A549 (cell line): Measurements from ENCODE around the gene SLC26A3. TPM values are rescaled to one million over a fixed set of nuclear protein-coding genes. Genes with fewer than 3 reads are reported as not detected.

ENCODE experiments used
- ATAC-seq, 2 experiments: fragments of 200-7000 bp in 1 of 2; fragments of >200 bp in 1 of 2; cut with Nextera tagmentation in 1 of 2; cut with Tn5 transposase in 1 of 2; 3 replicates each; pipeline versions ENCODE4 v1.8.0 to v1.9.1; 2018 to 2020; ENCODE audit warnings: mild to moderate bottlenecking in 1 of 2, moderate library complexity in 1 of 2
- CTCF ChIA-PET: fragments of 300-600 bp; sonication (Branson Sonifier 250); formaldehyde crosslinking; extraction: SDS; loops from one replicate; lab custom pipeline; 2021; ENCODE audit warnings: antibody characterized with exemption, inconsistent platforms; lab: Yijun Ruan, JAX
- POLR2A ChIA-PET: fragments of 350-600 bp; formaldehyde crosslinking; extraction: SDS; loops from one replicate; lab custom pipeline; 2021; ENCODE audit warnings: antibody characterized with exemption, inconsistent platforms; lab: Yijun Ruan, JAX
- DNase-seq, 2 experiments: peaks; one replicate each; pipeline versions ENCODE4 v3.0.0 to v3.0.0-alpha.2; 2011 to 2016; ENCODE audit warnings: low read depth in 1 of 2, low spot score in 1 of 2
- FAIRE-seq: peaks from 2 replicates; lab custom pipeline; 2011; peaks lifted over from hg19 to GRCh38; lab: Jason Lieb, UNC
- H3K27ac ChIP-seq, 2 experiments: fragments of >200 bp; sonication (Bioruptor Twin); formaldehyde crosslinking; 3 replicates each; pipeline ENCODE4 v1.5.1; 2016 to 2017
- H3K4me1 ChIP-seq: fragments of >200 bp; sonication (Bioruptor Twin); formaldehyde crosslinking; 3 replicates; pipeline ENCODE4 v1.6.1; 2016
- H3K4me2 ChIP-seq: fragments of >200 bp; sonication (Bioruptor Twin); formaldehyde crosslinking; 3 replicates; pipeline ENCODE4 v1.6.1; 2016
- H3K4me3 ChIP-seq: fragments of >200 bp; sonication (Bioruptor Twin); formaldehyde crosslinking; 3 replicates; pipeline ENCODE4 v1.5.1; 2016
- H3K9me3 ChIP-seq: fragments of >200 bp; sonication (Bioruptor Twin); formaldehyde crosslinking; 3 replicates; pipeline ENCODE4 v1.6.1; 2016
- BHLHE40 ChIP-seq: IDR thresholded peaks from 2 replicates; pipeline ENCODE4 v1.6.1; 2012; ENCODE audit warnings: low read depth, low read length, inconsistent platforms
- CBX8 ChIP-seq: fragments of 200-600 bp; sonication (generic); IDR thresholded peaks from 2 replicates; pipeline ENCODE4 v1.6.1; 2016
- EHMT2 ChIP-seq: fragments of 200-600 bp; sonication (generic); IDR thresholded peaks from 2 replicates; pipeline ENCODE4 v1.6.1; 2016; ENCODE audit warnings: antibody characterized with exemption, low read depth, mild to moderate bottlenecking, moderate library complexity
- EP300 ChIP-seq, 2 experiments: fragments of >200 bp; sonication (Bioruptor Twin); formaldehyde crosslinking; IDR thresholded peaks; 2 replicates in 1 of 2; 3 replicates in 1 of 2; pipeline ENCODE4 v1.6.1; 2016 to 2017
- FOSB ChIP-seq: fragments of 250-450 bp; sonication (Bioruptor Pico); IDR thresholded peaks from 2 replicates; pipeline ENCODE4 v1.5.0; 2020; ENCODE audit warnings: mild to moderate bottlenecking, moderate library complexity
- GATA3 ChIP-seq: IDR thresholded peaks from 2 replicates; pipeline ENCODE4 v1.6.1; 2012; ENCODE audit warnings: borderline replicate concordance
- HDAC2 ChIP-seq: fragments of 200-600 bp; sonication (generic); IDR thresholded peaks from 2 replicates; pipeline ENCODE4 v1.6.1; 2016
- HOXA7 ChIP-seq: fragments of 250-450 bp; sonication (Bioruptor Pico); IDR thresholded peaks from 2 replicates; pipeline ENCODE4 v1.5.0; 2020; ENCODE audit warnings: mild to moderate bottlenecking, moderate library complexity
- JUN ChIP-seq, 2 experiments: fragments of >200 bp; sonication (Bioruptor Twin); formaldehyde crosslinking; IDR thresholded peaks; 2 replicates in 1 of 2; 3 replicates in 1 of 2; pipeline ENCODE4 v1.6.1; 2016 to 2017
- NFE2L2 ChIP-seq: fragments of 150-350 bp; conservative IDR thresholded peaks from 2 replicates; pipeline ENCODE4 v1.6.1; 2014; ENCODE audit warnings: low read length
- POLR2A ChIP-seq: IDR thresholded peaks from 2 replicates; pipeline ENCODE4 v1.6.1; 2012; ENCODE audit warnings: mild to moderate bottlenecking, low read length
- RAD21 ChIP-seq, 2 experiments: fragments of >200 bp in 1 of 2; sonication (Bioruptor Twin) in 1 of 2; formaldehyde crosslinking in 1 of 2; IDR thresholded peaks in 1 of 2; conservative IDR thresholded peaks in 1 of 2; 2 replicates in 1 of 2; 3 replicates in 1 of 2; pipeline ENCODE4 v1.6.1; 2012 to 2018; ENCODE audit warnings: inconsistent platforms in 1 of 2
- RNF2 ChIP-seq: fragments of 200-600 bp; sonication (generic); IDR thresholded peaks from 2 replicates; pipeline ENCODE4 v1.6.1; 2016; ENCODE audit warnings: low read depth, mild to moderate bottlenecking, antibody characterized with exemption, moderate library complexity, borderline replicate concordance
- TFCP2L1 ChIP-seq: fragments of 250-450 bp; sonication (Bioruptor Pico); IDR thresholded peaks from 2 replicates; pipeline ENCODE4 v1.5.0; 2021; ENCODE audit warnings: mild to moderate bottlenecking
- ZFP36 ChIP-seq: fragments of 450-650 bp; IDR thresholded peaks from 2 replicates; pipeline ENCODE4 v1.6.1; 2014; ENCODE audit warnings: borderline replicate concordance; ENCODE audit not compliant: partially characterized antibody
- ZNF302 ChIP-seq: fragments of 250-450 bp; sonication (Bioruptor Pico); IDR thresholded peaks from 2 replicates; pipeline ENCODE4 v1.9.0; 2021; ENCODE audit warnings: inconsistent platforms, mild to moderate bottlenecking, moderate library complexity
- ZSCAN20 ChIP-seq: fragments of 250-450 bp; sonication (Bioruptor Pico); IDR thresholded peaks from 2 replicates; pipeline ENCODE4 v1.8.0; 2022; ENCODE audit warnings: mild to moderate bottlenecking, moderate library complexity
- WGBS: methylation state at CpG from one replicate; pipeline ENCODE4 v1.1.6; 2017; ENCODE audit errors: missing lambda C conversion rate; 5-methylcytosine and 5-hydroxymethylcytosine counted together
- polyA plus RNA-seq, 4 experiments: library from polyadenylated mRNA; depleted of rRNA in 3 of 4; stranded (reverse); fragments of >200 nt; fragmentation: RNase III in 1 of 4; extraction: RNeasy Plus Mini Kit Qiagen cat#74134 plus additional on column Dnase treatment in 1 of 4; gene quantifications; 2 replicates in 3 of 4; 3 replicates in 1 of 4; pipeline ENCODE4 v1.2.3, GENCODE V29; 2011 to 2017
- TF ChIP-seq, protein P1 (sequence below): fragments of 250-450 bp; sonication (Bioruptor Pico); IDR thresholded peaks from 2 replicates; pipeline ENCODE4 v1.5.0; 2021; ENCODE audit warnings: mild to moderate bottlenecking, moderate library complexity, borderline replicate concordance
- TF ChIP-seq, protein P2 (sequence below): IDR thresholded peaks from 2 replicates; pipeline ENCODE4 v1.6.1; 2012; ENCODE audit warnings: low read depth, borderline replicate concordance
- TF ChIP-seq, protein P3 (sequence below): IDR thresholded peaks from 2 replicates; pipeline ENCODE4 v1.6.1; 2012
- TF ChIP-seq, protein P4 (sequence below): fragments of 200-600 bp; sonication (generic); IDR thresholded peaks from 2 replicates; pipeline ENCODE4 v1.6.1; 2016; ENCODE audit warnings: antibody characterized with exemption, mild to moderate bottlenecking, moderate library complexity
- TF ChIP-seq, protein P5 (sequence below): fragments of 150-350 bp; IDR thresholded peaks from 2 replicates; pipeline ENCODE4 v1.6.1; 2014; ENCODE audit warnings: low read depth, mild to moderate bottlenecking, low read length
- TF ChIP-seq, protein P6 (sequence below): fragments of >200 bp; sonication (Bioruptor Twin); formaldehyde crosslinking; IDR thresholded peaks from 3 replicates; pipeline ENCODE4 v1.5.1; 2016
- TF ChIP-seq, protein P7 (sequence below): fragments of >200 bp; sonication (Bioruptor Twin); formaldehyde crosslinking; IDR thresholded peaks from 2 replicates; pipeline ENCODE4 v1.6.1; 2016

Gene SLC26A3
- polyA plus RNA-seq, 2 of the 4 experiments (the other 2 are of a cell fraction), result not detected

DNA sequence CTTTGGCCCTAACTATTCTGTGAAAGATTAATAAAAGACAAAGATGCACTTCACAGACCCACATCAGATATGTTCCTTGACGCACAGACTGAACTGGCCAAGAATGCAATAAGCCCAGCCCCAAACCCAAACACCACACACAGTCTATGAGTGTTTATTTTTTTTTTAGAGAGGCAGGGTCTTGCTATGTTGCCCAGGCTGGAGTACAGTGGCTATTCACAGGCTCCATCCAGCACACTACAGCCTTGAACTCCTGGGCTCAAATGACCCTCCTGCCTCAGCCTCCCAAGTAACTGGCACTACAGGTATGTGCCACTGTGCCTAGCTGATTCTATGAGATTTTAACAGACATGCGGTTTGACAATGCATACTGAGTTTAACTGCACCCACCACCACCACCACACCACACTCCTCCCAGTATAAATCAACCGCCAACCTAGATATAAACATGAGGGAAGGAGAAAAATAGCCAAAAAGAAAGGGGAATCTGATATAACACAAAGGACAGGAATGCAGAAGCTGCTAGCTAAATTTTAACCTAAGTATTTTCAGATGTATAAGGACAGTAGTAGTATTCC is 35.1 kb upstream of the SLC26A3 start:
- H3K4me2 ChIP-seq, result no peak overlapping the region
- TF ChIP-seq EHMT2 (no peak), GATA3 (no peak), FOSB (CRISPR knock-in tag) (no peak), ZNF302 (CRISPR knock-in tag) (no peak), BHLHE40 (no peak), HOXA7 (CRISPR knock-in tag) (no peak), JUN (IDR thresholded peaks at IDR 0.05) (no peak), EP300 (IDR thresholded peaks at IDR 0.05) (no peak), CBX8 (no peak), NFE2L2 (no peak), HDAC2 (no peak)
- TF ChIP-seq, protein P1, sequence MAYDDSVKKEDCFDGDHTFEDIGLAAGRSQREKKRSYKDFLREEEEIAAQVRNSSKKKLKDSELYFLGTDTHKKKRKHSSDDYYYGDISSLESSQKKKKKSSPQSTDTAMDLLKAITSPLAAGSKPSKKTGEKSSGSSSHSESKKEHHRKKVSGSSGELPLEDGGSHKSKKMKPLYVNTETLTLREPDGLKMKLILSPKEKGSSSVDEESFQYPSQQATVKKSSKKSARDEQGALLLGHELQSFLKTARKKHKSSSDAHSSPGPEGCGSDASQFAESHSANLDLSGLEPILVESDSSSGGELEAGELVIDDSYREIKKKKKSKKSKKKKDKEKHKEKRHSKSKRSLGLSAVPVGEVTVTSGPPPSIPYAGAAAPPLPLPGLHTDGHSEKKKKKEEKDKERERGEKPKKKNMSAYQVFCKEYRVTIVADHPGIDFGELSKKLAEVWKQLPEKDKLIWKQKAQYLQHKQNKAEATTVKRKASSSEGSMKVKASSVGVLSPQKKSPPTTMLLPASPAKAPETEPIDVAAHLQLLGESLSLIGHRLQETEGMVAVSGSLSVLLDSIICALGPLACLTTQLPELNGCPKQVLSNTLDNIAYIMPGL (CRISPR knock-in tag), result no peak
- TF ChIP-seq, protein P2, sequence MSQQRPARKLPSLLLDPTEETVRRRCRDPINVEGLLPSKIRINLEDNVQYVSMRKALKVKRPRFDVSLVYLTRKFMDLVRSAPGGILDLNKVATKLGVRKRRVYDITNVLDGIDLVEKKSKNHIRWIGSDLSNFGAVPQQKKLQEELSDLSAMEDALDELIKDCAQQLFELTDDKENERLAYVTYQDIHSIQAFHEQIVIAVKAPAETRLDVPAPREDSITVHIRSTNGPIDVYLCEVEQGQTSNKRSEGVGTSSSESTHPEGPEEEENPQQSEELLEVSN, result no peak
- H3K27ac ChIP-seq, result no peak overlapping the region
- CTCF ChIA-PET, result interaction anchor here (0.6 to 1.4 kb wide), 4 partner anchors 37 to 1362 kb away, joined by 3 to 4 read pairs (median 3); no protein-coding TSS in a partner anchor
- H3K9me3 ChIP-seq, result no peaks in the 10 kb centered on the region
- WGBS, result 66% methylated on average over 3 of the region's 3 CpGs
- DNase-seq (no peak), FAIRE-seq (no peak), ATAC-seq (no peak)
- H3K4me3 ChIP-seq, result no peak overlapping the region
- POLR2A ChIA-PET, result no interaction called here
- H3K4me1 ChIP-seq, result peaks cover 10% of the 10 kb centered on the region

DNA sequence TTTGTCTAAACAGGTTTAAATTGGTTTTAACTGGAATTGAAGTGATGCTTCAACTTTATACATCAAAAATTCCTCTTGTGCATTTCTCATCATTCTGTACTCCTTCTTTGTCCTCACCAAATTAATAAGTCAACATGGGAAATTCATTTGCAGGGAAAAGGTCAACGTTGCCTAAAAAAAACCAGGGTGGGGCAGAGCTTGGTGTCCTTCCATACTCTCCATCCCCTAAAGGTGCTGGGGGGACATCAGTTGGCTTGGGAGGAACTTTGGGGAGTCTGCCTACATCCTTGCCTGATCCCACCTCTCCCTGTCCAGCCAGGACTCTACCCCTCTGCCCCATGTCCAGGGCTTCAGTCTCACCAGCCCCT is 34.1 kb upstream of the SLC26A3 start:
- no peak for DNase-seq
- no peak overlapping the region for H3K4me2 ChIP-seq
- H3K27ac ChIP-seq, result no peak overlapping the region
- H3K9me3 ChIP-seq, result no peaks in the 10 kb centered on the region
- ATAC-seq, result no peak; a peak in 1 of 6 replicates
- peaks cover 10% of the 10 kb centered on the region for H3K4me1 ChIP-seq
- CTCF ChIA-PET, result interaction anchor here (1.0 to 1.4 kb wide), 4 partner anchors 13 to 94 kb away, joined by 3 read pairs; no protein-coding TSS in a partner anchor
- POLR2A ChIA-PET, result no interaction called here
- H3K4me3 ChIP-seq, result no peak overlapping the region
- 40% methylated on average over 1 of the region's 1 CpG for WGBS
- FAIRE-seq, result no peak
- TF ChIP-seq, protein P3, sequence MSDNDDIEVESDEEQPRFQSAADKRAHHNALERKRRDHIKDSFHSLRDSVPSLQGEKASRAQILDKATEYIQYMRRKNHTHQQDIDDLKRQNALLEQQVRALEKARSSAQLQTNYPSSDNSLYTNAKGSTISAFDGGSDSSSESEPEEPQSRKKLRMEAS, result no peak
- TF ChIP-seq TFCP2L1 (CRISPR knock-in tag), result no peak
- TF ChIP-seq, protein P4, sequence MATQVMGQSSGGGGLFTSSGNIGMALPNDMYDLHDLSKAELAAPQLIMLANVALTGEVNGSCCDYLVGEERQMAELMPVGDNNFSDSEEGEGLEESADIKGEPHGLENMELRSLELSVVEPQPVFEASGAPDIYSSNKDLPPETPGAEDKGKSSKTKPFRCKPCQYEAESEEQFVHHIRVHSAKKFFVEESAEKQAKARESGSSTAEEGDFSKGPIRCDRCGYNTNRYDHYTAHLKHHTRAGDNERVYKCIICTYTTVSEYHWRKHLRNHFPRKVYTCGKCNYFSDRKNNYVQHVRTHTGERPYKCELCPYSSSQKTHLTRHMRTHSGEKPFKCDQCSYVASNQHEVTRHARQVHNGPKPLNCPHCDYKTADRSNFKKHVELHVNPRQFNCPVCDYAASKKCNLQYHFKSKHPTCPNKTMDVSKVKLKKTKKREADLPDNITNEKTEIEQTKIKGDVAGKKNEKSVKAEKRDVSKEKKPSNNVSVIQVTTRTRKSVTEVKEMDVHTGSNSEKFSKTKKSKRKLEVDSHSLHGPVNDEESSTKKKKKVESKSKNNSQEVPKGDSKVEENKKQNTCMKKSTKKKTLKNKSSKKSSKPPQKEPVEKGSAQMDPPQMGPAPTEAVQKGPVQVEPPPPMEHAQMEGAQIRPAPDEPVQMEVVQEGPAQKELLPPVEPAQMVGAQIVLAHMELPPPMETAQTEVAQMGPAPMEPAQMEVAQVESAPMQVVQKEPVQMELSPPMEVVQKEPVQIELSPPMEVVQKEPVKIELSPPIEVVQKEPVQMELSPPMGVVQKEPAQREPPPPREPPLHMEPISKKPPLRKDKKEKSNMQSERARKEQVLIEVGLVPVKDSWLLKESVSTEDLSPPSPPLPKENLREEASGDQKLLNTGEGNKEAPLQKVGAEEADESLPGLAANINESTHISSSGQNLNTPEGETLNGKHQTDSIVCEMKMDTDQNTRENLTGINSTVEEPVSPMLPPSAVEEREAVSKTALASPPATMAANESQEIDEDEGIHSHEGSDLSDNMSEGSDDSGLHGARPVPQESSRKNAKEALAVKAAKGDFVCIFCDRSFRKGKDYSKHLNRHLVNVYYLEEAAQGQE, result no peak
- TF ChIP-seq ZSCAN20 (CRISPR knock-in tag), result no peak
- TF ChIP-seq, protein P5, sequence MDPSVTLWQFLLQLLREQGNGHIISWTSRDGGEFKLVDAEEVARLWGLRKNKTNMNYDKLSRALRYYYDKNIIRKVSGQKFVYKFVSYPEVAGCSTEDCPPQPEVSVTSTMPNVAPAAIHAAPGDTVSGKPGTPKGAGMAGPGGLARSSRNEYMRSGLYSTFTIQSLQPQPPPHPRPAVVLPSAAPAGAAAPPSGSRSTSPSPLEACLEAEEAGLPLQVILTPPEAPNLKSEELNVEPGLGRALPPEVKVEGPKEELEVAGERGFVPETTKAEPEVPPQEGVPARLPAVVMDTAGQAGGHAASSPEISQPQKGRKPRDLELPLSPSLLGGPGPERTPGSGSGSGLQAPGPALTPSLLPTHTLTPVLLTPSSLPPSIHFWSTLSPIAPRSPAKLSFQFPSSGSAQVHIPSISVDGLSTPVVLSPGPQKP, result no peak
- TF ChIP-seq RAD21 (conservative IDR thresholded peaks at IDR 0.05 in 1 of 2, IDR thresholded peaks at IDR 0.05 in 1 of 2), result no peak
- TF ChIP-seq, protein P6, sequence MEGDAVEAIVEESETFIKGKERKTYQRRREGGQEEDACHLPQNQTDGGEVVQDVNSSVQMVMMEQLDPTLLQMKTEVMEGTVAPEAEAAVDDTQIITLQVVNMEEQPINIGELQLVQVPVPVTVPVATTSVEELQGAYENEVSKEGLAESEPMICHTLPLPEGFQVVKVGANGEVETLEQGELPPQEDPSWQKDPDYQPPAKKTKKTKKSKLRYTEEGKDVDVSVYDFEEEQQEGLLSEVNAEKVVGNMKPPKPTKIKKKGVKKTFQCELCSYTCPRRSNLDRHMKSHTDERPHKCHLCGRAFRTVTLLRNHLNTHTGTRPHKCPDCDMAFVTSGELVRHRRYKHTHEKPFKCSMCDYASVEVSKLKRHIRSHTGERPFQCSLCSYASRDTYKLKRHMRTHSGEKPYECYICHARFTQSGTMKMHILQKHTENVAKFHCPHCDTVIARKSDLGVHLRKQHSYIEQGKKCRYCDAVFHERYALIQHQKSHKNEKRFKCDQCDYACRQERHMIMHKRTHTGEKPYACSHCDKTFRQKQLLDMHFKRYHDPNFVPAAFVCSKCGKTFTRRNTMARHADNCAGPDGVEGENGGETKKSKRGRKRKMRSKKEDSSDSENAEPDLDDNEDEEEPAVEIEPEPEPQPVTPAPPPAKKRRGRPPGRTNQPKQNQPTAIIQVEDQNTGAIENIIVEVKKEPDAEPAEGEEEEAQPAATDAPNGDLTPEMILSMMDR, result no peak
- TF ChIP-seq POLR2A, result no peak
- TF ChIP-seq EP300 (IDR thresholded peaks at IDR 0.05), result no peak
- TF ChIP-seq, protein P1 (CRISPR knock-in tag), result no peak
- TF ChIP-seq JUN (IDR thresholded peaks at IDR 0.05), result no peak
- no peak for TF ChIP-seq RNF2
- no peak for TF ChIP-seq ZFP36
- TF ChIP-seq, protein P2, result no peak
- TF ChIP-seq HOXA7 (CRISPR knock-in tag), result no peak
- TF ChIP-seq, protein P7, sequence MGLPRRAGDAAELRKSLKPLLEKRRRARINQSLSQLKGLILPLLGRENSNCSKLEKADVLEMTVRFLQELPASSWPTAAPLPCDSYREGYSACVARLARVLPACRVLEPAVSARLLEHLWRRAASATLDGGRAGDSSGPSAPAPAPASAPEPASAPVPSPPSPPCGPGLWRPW, result no peak
